ENCODE data around the gene COQ2.

The COQ2 gene

DNA sequence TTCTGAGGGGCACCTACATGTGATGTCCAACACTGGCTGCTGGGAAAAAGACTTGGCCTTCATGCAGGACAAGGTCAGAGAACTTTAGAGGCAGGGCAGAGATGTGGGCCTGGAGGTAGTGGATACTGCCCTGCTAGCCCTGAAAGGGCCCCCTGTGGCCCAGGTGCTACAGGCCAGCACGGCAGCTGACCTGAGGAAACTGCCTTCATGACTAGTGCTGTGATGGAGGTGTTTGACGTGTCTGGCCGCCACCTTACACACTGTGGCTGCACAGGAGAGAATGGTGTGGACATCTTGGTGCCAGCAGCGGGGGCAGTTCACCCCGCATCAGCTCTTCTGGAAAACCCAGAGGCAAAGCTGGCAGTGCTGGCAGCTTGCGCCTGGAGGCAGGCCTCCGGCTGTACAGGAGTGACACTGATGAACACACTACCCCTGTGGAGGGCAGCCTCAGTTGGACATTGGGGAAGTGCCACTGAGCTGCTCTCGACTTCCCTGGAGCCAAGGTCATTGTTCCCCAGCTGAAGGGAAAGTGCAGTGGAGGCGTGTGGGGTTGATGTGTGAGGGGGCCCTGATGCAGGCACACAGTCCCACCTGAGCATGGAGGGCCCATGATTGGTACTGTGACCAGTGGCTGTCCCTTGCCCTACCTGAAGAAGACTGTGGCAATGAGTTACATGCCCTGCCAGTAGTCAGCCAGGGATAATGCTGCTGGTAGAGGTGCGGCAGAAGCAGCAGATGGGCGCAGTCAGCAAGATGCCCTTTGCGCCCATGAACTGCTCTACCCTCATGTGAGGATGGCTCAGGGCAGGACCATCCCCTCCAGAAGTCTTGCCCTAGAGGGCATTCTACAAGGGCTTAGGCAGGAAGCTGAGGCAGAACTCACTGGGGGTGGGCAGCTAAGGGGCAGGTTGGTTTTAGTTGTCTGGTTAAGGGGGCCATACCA, 36.9 kb downstream of the COQ2 start:
- POLR2A ChIA-PET = interaction anchor here (0.5 kb wide), 1 partner anchor 582 kb away, joined by 4 read pairs; no protein-coding TSS in a partner anchor
- H3K4me1 ChIP-seq (ENCODE audit: control insufficient read depth, insufficient read depth, low read length) = no peaks in the 10 kb centered on the region
- no peak overlapping the region for H3K27ac ChIP-seq (ENCODE audit: extremely low read depth, low read depth, low read length)
- CTCF ChIA-PET = interaction anchor here (0.8 kb wide), 1 partner anchor 13 kb away, joined by 5 read pairs; no protein-coding TSS in a partner anchor
- H3K9me3 ChIP-seq (ENCODE audit: control insufficient read depth, insufficient read depth, low read depth, low read length) = no peaks in the 10 kb centered on the region
- TF ChIP-seq ZNF132 (tag by site-specific recombination; IDR thresholded peaks at IDR 0.05; ENCODE audit: borderline replicate concordance) = no peak
- H3K4me3 ChIP-seq (ENCODE audit: low read depth, low read length) = no peak overlapping the region
- H3K36me3 ChIP-seq (ENCODE audit: control insufficient read depth in 2 of 2, insufficient read depth in 1 of 2, low read length in 2 of 2) = no peaks in the 10 kb centered on the region

DNA sequence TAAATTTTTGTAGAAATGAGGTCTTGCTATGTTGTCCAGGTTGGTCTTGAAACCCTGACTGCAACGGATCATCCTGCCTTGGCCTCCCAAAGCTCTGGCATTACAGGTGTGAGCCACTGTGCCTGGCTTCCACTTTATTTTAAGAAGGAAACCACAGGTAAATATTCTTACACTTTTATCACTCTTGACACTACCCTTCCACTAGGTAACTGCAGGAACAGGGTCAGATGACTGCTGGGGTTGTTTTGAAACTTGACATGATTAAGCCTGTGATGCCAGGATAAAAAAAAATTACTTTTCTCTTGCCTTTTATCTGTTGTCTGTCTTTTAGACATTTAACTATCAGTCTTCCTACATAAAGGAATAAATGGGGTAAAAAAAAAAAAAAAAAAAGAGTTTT, 43.5 kb downstream of the COQ2 start:
- ChIA-PET CTCF (interaction anchor here (0.6 to 0.7 kb wide), 3 partner anchors 14 to 273 kb away, joined by 3 to 4 read pairs (median 3); no protein-coding TSS in a partner anchor), POLR2A (no interaction called here)
- Histone ChIP-seq H3K36me3 (ENCODE audit: control insufficient read depth in 2 of 2, insufficient read depth in 1 of 2, low read length in 2 of 2) (no peaks in the 10 kb centered on the region), H3K27ac (ENCODE audit: extremely low read depth, low read depth, low read length) (no peak overlapping the region), H3K9me3 (ENCODE audit: control insufficient read depth, insufficient read depth, low read depth, low read length) (no peaks in the 10 kb centered on the region), H3K4me3 (ENCODE audit: low read depth, low read length) (no peak overlapping the region), H3K4me1 (ENCODE audit: control insufficient read depth, insufficient read depth, low read length) (no peaks in the 10 kb centered on the region)
- no peak for TF ChIP-seq ZNF626 (tag by site-specific recombination; IDR thresholded peaks at IDR 0.05)
- no peak for TF ChIP-seq GLI4 (tag by site-specific recombination; IDR thresholded peaks at IDR 0.05)
- TF ChIP-seq ZNF184 (tag by site-specific recombination; IDR thresholded peaks at IDR 0.05) = no peak
- no peak for TF ChIP-seq ZNF670 (tag by site-specific recombination; IDR thresholded peaks at IDR 0.05; ENCODE audit: low read depth)
- no peak for TF ChIP-seq ZBTB44 (tag by site-specific recombination; IDR thresholded peaks at IDR 0.05)
- no peak for TF ChIP-seq ZNF362 (tag by site-specific recombination; IDR thresholded peaks at IDR 0.05)
- TF ChIP-seq, protein P1, sequence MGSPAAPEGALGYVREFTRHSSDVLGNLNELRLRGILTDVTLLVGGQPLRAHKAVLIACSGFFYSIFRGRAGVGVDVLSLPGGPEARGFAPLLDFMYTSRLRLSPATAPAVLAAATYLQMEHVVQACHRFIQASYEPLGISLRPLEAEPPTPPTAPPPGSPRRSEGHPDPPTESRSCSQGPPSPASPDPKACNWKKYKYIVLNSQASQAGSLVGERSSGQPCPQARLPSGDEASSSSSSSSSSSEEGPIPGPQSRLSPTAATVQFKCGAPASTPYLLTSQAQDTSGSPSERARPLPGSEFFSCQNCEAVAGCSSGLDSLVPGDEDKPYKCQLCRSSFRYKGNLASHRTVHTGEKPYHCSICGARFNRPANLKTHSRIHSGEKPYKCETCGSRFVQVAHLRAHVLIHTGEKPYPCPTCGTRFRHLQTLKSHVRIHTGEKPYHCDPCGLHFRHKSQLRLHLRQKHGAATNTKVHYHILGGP (tag by site-specific recombination; IDR thresholded peaks at IDR 0.05) = no peak
- no peak for TF ChIP-seq ZNF239 (tag by site-specific recombination; IDR thresholded peaks at IDR 0.05)
- no peak for TF ChIP-seq PRDM6 (tag by site-specific recombination; IDR thresholded peaks at IDR 0.05)
- no peak for TF ChIP-seq ZNF37A (tag by site-specific recombination; IDR thresholded peaks at IDR 0.05)
- TF ChIP-seq, protein P2, sequence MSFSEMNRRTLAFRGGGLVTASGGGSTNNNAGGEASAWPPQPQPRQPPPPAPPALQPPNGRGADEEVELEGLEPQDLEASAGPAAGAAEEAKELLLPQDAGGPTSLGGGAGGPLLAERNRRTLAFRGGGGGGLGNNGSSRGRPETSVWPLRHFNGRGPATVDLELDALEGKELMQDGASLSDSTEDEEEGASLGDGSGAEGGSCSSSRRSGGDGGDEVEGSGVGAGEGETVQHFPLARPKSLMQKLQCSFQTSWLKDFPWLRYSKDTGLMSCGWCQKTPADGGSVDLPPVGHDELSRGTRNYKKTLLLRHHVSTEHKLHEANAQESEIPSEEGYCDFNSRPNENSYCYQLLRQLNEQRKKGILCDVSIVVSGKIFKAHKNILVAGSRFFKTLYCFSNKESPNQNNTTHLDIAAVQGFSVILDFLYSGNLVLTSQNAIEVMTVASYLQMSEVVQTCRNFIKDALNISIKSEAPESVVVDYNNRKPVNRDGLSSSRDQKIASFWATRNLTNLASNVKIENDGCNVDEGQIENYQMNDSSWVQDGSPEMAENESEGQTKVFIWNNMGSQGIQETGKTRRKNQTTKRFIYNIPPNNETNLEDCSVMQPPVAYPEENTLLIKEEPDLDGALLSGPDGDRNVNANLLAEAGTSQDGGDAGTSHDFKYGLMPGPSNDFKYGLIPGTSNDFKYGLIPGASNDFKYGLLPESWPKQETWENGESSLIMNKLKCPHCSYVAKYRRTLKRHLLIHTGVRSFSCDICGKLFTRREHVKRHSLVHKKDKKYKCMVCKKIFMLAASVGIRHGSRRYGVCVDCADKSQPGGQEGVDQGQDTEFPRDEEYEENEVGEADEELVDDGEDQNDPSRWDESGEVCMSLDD (tag by site-specific recombination; IDR thresholded peaks at IDR 0.05) = no peak
- no peak for TF ChIP-seq ZNF555 (tag by site-specific recombination; conservative IDR thresholded peaks at IDR 0.05)
- no peak for TF ChIP-seq ZXDB (tag by site-specific recombination; IDR thresholded peaks at IDR 0.05)
- no peak for TF ChIP-seq ZNF449 (tag by site-specific recombination; IDR thresholded peaks at IDR 0.05)
- TF ChIP-seq, protein P3, sequence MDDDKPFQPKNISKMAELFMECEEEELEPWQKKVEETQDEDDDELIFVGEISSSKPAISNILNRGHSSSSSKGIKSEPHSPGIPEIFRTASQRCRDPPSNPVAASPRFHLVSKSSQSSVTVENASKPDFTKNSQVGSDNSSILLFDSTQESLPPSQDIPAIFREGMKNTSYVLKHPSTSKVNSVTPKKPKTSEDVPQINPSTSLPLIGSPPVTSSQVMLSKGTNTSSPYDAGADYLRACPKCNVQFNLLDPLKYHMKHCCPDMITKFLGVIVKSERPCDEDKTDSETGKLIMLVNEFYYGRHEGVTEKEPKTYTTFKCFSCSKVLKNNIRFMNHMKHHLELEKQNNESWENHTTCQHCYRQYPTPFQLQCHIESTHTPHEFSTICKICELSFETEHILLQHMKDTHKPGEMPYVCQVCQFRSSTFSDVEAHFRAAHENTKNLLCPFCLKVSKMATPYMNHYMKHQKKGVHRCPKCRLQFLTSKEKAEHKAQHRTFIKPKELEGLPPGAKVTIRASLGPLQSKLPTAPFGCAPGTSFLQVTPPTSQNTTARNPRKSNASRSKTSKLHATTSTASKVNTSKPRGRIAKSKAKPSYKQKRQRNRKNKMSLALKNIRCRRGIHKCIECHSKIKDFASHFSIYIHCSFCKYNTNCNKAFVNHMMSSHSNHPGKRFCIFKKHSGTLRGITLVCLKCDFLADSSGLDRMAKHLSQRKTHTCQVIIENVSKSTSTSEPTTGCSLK (tag by site-specific recombination; IDR thresholded peaks at IDR 0.05) = no peak
